Sigmoid colon (tissue), 7 donors: Measurements from ENCODE around the gene DUSP9. TPM values are rescaled to one million over a fixed set of nuclear protein-coding genes. Genes with fewer than 3 reads are reported as not detected.

Experiments used
- DNase-seq: peaks from one replicate; pipeline ENCODE4 v3.0.0-alpha.2; 2019
- H3K27ac ChIP-seq, 4 donors: fragments of 200-600 bp; sonication (generic); one replicate each; pipeline ENCODE4 v1.5.1; 2016 to 2019; ENCODE audit warnings: mild to moderate bottlenecking in 1 of 4
- H3K27me3 ChIP-seq, 3 donors: fragments of 200-600 bp; sonication (generic); one replicate each; pipeline ENCODE4 v1.5.1; 2019; ENCODE audit warnings: mild to moderate bottlenecking in 1 of 3
- H3K36me3 ChIP-seq, 4 donors: fragments of 200-600 bp; sonication (generic); one replicate each; pipeline ENCODE4 v1.5.1; 2016 to 2019
- H3K4me1 ChIP-seq, 4 donors: fragments of 200-600 bp; sonication (generic); one replicate each; pipeline ENCODE4 v1.5.1; 2017 to 2019
- H3K4me3 ChIP-seq, 4 donors: fragments of 200-600 bp; sonication (generic); one replicate each; pipeline ENCODE4 v1.5.1; 2017 to 2019; ENCODE audit warnings: mild to moderate bottlenecking in 2 of 4, moderate library complexity in 1 of 4
- H3K9me3 ChIP-seq, 4 donors: fragments of 200-600 bp in 3 of 4; sonication (generic) in 3 of 4; one replicate each; pipeline versions ENCODE4 v1.5.1 to v1.6.1; 2013 to 2019
- CTCF ChIP-seq, 4 experiments: fragments of 450-650 bp in 3 of 4; fragments of 200-600 bp in 1 of 4; IDR thresholded peaks; one replicate each; pipeline ENCODE4 v1.5.1; 2016 to 2019; ENCODE audit warnings: antibody characterized with exemption in 4 of 4, mild to moderate bottlenecking in 3 of 4, moderate library complexity in 2 of 4
- EP300 ChIP-seq, 4 donors: sonication (generic); formaldehyde crosslinking; IDR thresholded peaks; one replicate each; pipeline ENCODE4 v1.6.1; 2017; ENCODE audit warnings: antibody characterized with exemption in 4 of 4
- POLR2A ChIP-seq, 2 donors: fragments of 450-650 bp; IDR thresholded peaks; one replicate each; pipeline ENCODE4 v1.6.1; 2016; ENCODE audit warnings: antibody characterized with exemption in 2 of 2, mild to moderate bottlenecking in 2 of 2, moderate library complexity in 2 of 2
- POLR2AphosphoS5 ChIP-seq, 4 donors: sonication (generic); formaldehyde crosslinking; IDR thresholded peaks; one replicate each; pipeline ENCODE4 v1.6.1; 2017; ENCODE audit warnings: antibody characterized with exemption in 4 of 4
- WGBS, 2 donors: extraction: QIAGEN DNeasy Blood & Tissue Kit; methylation state at CpG; one replicate each; pipeline ENCODE4 v1.1.7; 2013; 5-methylcytosine and 5-hydroxymethylcytosine counted together
- intact Hi-C: fragments of 100-400 bp; cut with DNase I; formaldehyde crosslinking; loops from one replicate; pipeline ENCODE4 v1.15.1; 2023
- polyA plus RNA-seq, 3 donors: library from polyadenylated mRNA; stranded (reverse); fragments of 200-250 nt; gene quantifications; one replicate each; pipeline ENCODE4 v1.2.3, GENCODE V29; 2013
- total RNA-seq, 4 donors: library from RNA; depleted of rRNA; stranded (reverse); fragments of >200 nt; gene quantifications; one replicate each; pipeline ENCODE4 v1.1.0, GENCODE V29; 2016
- donor health status: healthy with polysubstance abuse.
- donor health status: Bipolar disorder and iron deficiency.
- donor health status: healthy.

DUSP9 gene
- total and polyA plus RNA-seq, 7 donors: 0.06 TPM; not detected in 6

GRCh38 chrX:153632595-153632946 lies 14.4 kb upstream of the DUSP9 start:
- H3K4me3 ChIP-seq: no peak overlapping the region
- H3K9me3 ChIP-seq: no peaks in the 10 kb centered on the region
- intact Hi-C loops: no loop called here
- 80 to 98% methylated on average over 7 of the region's 7 CpGs for WGBS, 2 donors
- no peaks in the 10 kb centered on the region for H3K4me1 ChIP-seq
- H3K27me3 ChIP-seq: no peaks in the 10 kb centered on the region
- no peaks in the 10 kb centered on the region for H3K36me3 ChIP-seq
- no peak for TF ChIP-seq CTCF (IDR thresholded peaks at IDR 0.05)
- TF ChIP-seq EP300 (IDR thresholded peaks at IDR 0.05): no peak
- no peak for TF ChIP-seq POLR2A (IDR thresholded peaks at IDR 0.05)
- no peak for TF ChIP-seq POLR2AphosphoS5 (IDR thresholded peaks at IDR 0.05)
- no peak for DNase-seq
- no peak overlapping the region for H3K27ac ChIP-seq

GRCh38 chrX:153633048-153633447 lies 14.0 kb upstream of the DUSP9 start:
- H3K27me3 ChIP-seq: no peaks in the 10 kb centered on the region
- 90 to 94% methylated on average over 14 of the region's 14 CpGs for WGBS, 2 donors
- DNase-seq: peak; percentile 36
- H3K36me3 ChIP-seq: no peaks in the 10 kb centered on the region
- TF ChIP-seq POLR2A (IDR thresholded peaks at IDR 0.05): no peak
- TF ChIP-seq CTCF (IDR thresholded peaks at IDR 0.05): no peak
- TF ChIP-seq POLR2AphosphoS5 (IDR thresholded peaks at IDR 0.05): no peak
- no peak for TF ChIP-seq EP300 (IDR thresholded peaks at IDR 0.05)
- H3K27ac ChIP-seq: no peak overlapping the region
- H3K9me3 ChIP-seq: no peaks in the 10 kb centered on the region
- H3K4me3 ChIP-seq: no peak overlapping the region
- intact Hi-C loops: no loop called here
- H3K4me1 ChIP-seq: no peaks in the 10 kb centered on the region

GRCh38 chrX:153633607-153634180 lies 13.3 kb upstream of the DUSP9 start:
- Histone ChIP-seq H3K9me3 (no peaks in the 10 kb centered on the region), H3K4me1 (no peaks in the 10 kb centered on the region), H3K36me3 (no peaks in the 10 kb centered on the region), H3K27ac (no peak overlapping the region), H3K4me3 (no peak overlapping the region), H3K27me3 (no peaks in the 10 kb centered on the region)
- intact Hi-C loops: no loop called here
- no peak for TF ChIP-seq POLR2A (IDR thresholded peaks at IDR 0.05)
- TF ChIP-seq EP300 (IDR thresholded peaks at IDR 0.05): no peak
- no peak for TF ChIP-seq CTCF (IDR thresholded peaks at IDR 0.05)
- TF ChIP-seq POLR2AphosphoS5 (IDR thresholded peaks at IDR 0.05): no peak
- WGBS, 2 donors: 74 to 84% methylated on average over 15 of the region's 15 CpGs
- DNase-seq: peak; percentile 38

- Histone ChIP-seq H3K4me3 (no peak overlapping the region), H3K9me3 (no peaks in the 10 kb centered on the region), H3K36me3 (no peaks in the 10 kb centered on the region), H3K27me3 (no peaks in the 10 kb centered on the region), H3K27ac (no peak overlapping the region), H3K4me1 (no peaks in the 10 kb centered on the region)
- TF ChIP-seq POLR2A (IDR thresholded peaks at IDR 0.05) (no peak), CTCF (IDR thresholded peaks at IDR 0.05) (no peak), EP300 (IDR thresholded peaks at IDR 0.05) (no peak), POLR2AphosphoS5 (IDR thresholded peaks at IDR 0.05) (no peak)
- WGBS, 2 donors: 78 to 90% methylated on average over 9 of the region's 9 CpGs
- peak; percentile 18 for DNase-seq
- intact Hi-C loops: no loop called here
Observed at GRCh38 chrX:153634236-153634635, 12.8 kb upstream of the DUSP9 start.

- Histone ChIP-seq H3K27ac (no peak overlapping the region), H3K36me3 (no peaks in the 10 kb centered on the region), H3K4me1 (no peaks in the 10 kb centered on the region), H3K9me3 (no peaks in the 10 kb centered on the region), H3K27me3 (no peaks in the 10 kb centered on the region), H3K4me3 (no peak overlapping the region)
- intact Hi-C loops: no loop called here
- WGBS, 2 donors: 56 to 70% methylated on average over 15 of the region's 15 CpGs
- DNase-seq: peak; percentile 55
- TF ChIP-seq POLR2A (IDR thresholded peaks at IDR 0.05): no peak
- TF ChIP-seq POLR2AphosphoS5 (IDR thresholded peaks at IDR 0.05): no peak
- no peak for TF ChIP-seq EP300 (IDR thresholded peaks at IDR 0.05)
- TF ChIP-seq CTCF (IDR thresholded peaks at IDR 0.05): no peak
Observed at GRCh38 chrX:153634832-153635231, 12.2 kb upstream of the DUSP9 start.
